GM18526 (cell line): ENCODE results near the gene TXNDC17.

Experiments used
- POLR2A ChIP-seq: IDR thresholded peaks from 3 replicates; pipeline ENCODE4 v1.6.1; 2011; ENCODE audit not compliant: insufficient read length; ENCODE audit errors: extremely low read depth

The TXNDC17 gene

GRCh38 chr17:6670999-6671398 is 30.1 kb downstream of the TXNDC17 start:
- TF ChIP-seq POLR2A = no peak

DNA sequence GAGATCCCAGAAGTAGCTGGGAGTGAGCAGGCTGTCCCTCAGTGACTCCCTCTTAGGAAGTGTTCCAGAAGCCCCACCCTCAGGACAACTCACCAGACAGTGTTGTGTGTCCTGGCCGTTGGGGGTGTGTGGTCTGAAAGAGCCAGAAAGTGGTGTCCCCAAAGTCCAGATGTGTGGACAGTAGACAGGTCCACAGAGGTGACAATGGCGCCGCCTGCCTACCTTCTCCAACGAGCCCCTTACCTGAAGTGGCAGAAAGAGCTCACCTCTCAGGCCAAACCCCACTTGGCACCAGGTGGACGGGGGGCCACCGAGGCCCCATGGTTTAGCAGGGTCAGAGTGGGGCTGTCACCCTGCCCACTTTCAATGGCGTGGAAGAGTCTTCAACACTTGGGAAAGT is 30.6 kb downstream of the TXNDC17 start:
- TF ChIP-seq POLR2A = no peak

GRCh38 chr17:6674586-6674985 is 33.7 kb downstream of the TXNDC17 start:
- TF ChIP-seq POLR2A = no peak

DNA sequence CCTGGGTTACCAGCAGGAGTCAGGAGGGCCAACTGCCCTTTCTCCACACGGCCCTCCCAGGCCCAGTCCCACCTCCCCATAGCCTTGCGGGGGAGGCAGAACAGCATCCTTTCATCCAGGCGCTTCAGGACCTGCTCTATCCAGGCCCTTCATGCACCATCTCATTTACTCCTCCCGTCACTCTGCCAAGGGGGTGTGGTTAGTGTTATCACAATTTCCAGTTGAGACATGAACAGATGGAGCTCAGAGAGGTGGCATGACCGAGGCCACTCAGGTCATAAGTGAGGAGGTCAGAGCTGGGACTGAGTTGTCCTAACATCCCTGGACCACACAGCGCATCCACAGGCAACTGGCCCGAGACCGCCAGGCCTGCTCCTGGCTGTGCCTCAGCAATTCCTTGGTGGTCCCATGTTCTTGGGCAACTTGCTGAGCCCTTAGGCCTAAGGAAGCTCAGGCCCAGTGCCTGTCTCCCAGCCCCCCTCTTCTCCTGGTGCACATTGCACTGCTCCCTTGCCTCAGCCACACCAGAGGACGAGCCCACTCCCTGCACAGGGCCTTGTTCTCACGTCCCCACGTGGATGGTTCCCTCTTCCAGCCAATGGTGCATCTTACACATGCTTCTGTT is 34.5 kb downstream of the TXNDC17 start:
- TF ChIP-seq POLR2A = no peak

- TF ChIP-seq POLR2A = no peak
These were observed 35.9 kb downstream of the TXNDC17 start for GRCh38 chr17:6676802-6677157.

DNA sequence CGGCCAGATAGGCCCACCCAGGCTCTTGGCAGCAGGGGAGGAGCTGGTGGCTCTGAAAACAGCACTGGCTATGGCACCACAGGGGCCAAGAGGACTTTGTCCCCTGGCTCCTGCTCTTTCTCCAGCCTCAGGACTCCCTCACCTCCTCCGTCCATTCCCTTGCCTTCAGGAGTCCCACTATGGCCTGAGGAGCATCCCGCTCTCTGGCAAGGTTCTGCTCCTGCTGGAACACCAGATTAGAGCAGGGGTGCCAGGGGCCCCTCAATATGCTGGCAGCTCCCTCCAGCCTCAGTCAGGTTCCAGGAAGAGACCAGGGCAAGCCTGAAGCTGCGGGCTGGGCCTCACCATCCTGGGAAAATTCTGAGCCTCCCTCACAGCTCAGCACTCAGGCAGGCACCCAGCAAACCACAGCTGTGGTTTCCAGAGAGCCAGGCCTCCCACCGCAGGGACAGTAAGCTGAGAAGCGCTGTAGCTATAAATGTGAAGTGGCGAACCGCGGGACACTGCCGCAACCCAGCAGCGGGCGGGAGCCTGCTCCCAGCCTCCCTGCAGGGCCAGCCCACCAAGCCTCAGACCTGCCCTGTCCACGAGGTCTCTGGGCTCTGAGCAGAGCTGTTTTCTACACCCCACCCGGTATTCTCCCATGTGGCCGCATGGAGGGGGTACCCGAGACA is 36.4 kb downstream of the TXNDC17 start:
- no peak for TF ChIP-seq POLR2A

DNA sequence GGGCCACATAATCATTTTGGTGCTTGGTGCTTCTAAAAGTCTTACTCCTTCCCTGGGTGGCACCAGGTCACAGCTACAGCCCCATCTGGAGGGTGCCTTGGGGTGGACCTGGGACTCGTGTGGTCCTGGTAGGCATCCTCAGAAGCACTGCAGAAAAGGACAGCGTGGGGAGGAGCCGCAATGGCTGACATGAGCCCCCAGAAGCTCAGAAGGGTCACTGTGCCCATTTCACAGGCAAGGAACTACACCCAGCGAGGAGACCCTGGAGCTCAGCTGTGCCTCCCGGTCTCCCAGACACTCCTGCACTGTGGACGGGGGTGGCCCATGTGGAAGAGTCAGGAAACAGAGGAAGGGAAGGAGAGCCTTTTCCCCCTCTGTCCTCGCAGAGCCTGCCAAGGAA is 37.1 kb downstream of the TXNDC17 start:
- no peak for TF ChIP-seq POLR2A

DNA sequence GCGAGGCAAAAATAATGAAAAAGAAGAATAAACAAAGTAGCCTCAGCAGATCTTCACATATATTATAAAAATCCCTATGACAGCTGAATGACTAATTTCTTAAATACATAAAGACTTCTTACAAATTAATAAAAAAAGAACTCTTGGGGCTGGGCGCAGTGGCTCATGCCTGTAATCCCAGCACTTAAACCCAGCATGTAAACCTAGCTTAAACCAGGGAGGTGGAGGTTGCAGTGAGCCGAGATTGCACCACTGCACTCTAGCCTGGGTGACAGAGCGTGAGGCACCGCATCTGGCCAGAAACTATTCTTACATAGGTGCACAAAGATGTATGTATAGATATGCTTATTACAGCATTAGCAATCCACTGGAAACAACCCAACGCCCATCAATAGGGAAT is 38.4 kb downstream of the TXNDC17 start:
- no peak for TF ChIP-seq POLR2A

DNA sequence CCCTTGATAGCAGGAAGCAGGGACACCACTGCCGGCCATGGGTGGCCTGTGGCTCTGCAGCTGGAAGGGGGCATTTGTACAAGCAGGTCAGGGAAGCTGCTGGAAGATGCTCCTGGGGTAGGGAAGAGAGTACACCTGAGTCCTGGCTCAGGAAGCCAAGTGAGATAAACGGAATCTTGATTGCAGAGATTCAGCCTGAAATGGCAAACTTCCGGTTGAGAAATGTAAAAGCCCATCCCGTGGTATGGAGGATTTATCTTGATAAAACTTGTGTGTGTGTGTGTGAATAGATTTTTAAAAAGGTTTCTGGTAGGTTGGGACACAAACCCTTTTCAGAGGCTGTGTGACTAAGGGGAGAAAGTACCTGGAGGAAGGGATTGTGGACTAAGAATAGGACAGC is 40.3 kb downstream of the TXNDC17 start:
- no peak for TF ChIP-seq POLR2A

DNA sequence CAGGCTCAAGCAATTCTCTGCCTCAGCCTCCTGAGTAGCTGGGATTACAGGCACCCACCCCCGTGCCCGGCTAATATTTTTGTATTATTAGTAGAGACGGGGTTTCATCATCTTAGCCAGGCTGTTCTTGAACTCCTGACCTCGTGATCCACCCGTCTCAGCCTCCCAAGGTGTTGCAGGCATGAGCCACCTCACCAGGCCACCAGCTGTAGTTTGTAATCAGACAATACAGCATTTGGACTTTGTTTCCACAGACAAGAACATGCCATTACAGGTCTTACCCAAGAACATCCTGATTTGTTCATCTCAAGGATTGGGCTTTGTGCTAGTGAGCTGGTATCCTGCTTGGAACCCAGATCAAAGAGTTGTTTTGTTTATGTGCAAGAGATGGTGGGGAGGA is 40.8 kb downstream of the TXNDC17 start:
- no peak for TF ChIP-seq POLR2A

- no peak for TF ChIP-seq POLR2A
These were observed 41.5 kb downstream of the TXNDC17 start for GRCh38 chr17:6682339-6682738.

- TF ChIP-seq POLR2A = no peak
These were observed 42.3 kb downstream of the TXNDC17 start for GRCh38 chr17:6683081-6683684.

GRCh38 chr17:6683730-6684459 is 43.0 kb downstream of the TXNDC17 start:
- TF ChIP-seq POLR2A = no peak

GRCh38 chr17:6684460-6684783 is 43.6 kb downstream of the TXNDC17 start:
- no peak for TF ChIP-seq POLR2A

DNA sequence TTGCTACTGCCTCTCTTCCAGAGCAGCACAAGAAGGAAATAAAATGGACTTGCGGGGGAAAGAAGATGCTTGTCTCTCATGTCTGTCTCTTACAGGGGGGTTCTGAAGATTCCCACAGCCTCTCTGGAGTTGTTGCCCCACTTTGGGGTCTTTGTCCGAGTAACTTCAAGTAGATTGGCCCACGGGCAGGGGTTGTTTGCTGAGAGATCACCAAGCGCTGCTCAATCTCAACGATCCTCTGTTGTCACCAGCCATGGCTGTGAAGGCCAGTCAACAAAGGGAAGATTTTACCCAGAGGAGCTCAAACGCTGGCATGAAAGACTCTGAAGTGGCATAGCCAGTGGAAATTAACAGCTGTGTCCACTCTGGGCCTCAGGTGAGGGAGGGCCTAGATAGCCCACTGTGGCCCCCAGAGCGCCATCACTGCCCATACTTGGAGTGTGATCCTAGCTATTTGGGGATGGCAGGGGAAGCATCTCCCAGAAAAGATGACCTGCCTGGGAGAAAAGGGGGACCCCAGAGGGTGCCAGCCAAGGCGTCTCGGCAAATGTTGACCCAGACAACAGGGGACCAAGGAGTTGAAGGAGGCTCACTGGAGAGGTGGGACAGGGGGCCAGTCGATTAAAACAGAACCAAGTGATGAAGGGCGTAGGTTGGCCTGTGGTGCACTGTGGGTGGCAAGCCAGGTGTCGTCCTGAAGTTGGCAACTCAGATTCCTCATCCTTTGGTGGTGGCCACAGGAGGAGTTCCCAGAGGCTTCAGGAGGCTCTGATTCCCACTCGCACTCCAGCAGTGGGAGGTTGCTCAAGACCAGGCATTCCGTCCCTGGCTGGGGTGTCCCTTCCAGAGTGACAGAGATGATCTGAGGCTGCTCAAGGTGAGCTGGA is 44.3 kb downstream of the TXNDC17 start:
- TF ChIP-seq POLR2A = no peak
